Right renal pelvis (tissue), 4 donors: ENCODE measurements around the gene TIMP1. TPM values are rescaled to one million over a fixed set of nuclear protein-coding genes. Genes with fewer than 3 reads are reported as not detected.

Experiments used
- DNase-seq, 4 donors: peaks; one replicate each; pipeline ENCODE4 v3.0.0-alpha.2; 2013; ENCODE audit warnings: low read depth in 4 of 4, low spot score in 3 of 4, missing footprints in 1 of 4
- polyA plus RNA-seq, 4 donors: library from polyadenylated mRNA; unstranded; fragments of 120-200 nt; gene quantifications; one replicate each; pipeline ENCODE4 v1.2.1, GENCODE V29; 2013; ENCODE audit not compliant: insufficient read length in 4 of 4

TIMP1 gene
- polyA plus RNA-seq, 4 donors = 82.0 to 108 (median 93.4) TPM

GRCh38 chrX:47572773-47573340, 9.4 kb upstream of the TIMP1 start:
- DNase-seq = no peak

DNA sequence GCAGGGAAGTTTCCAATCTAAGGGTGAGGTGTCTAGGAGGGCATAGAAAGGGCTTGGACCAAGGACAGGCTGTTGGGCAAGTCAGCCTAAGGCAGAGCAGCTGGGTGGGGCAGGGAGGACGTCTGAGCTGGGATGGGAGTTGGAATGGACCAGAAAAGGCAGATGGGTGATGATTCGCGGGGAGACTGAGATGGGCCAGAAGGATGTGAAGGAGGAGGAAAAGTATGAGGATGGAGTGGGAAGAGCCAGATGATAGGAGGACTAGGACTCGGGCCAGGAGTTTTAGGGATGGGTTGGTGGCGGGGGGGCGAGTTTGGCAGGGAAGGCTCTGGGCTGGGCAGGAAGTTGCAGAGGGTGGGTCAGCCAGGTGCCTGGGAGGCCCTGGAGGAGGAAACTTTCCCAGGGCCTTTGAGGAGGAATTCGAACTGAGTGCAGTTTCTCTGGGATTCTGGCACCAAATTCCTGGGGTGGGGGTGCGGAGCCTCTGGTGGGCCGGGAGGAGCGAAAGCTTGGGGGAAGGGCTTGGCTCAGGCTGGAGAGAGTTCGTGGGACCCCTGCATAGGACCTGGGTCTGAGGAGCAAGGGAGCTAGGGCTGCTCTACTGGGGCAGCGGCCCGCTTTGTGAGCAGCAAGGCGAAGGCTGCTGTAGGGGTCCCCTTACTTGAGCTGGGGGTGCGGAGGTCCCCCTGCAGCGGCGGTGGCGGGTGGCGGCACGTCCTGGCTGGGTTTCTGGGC, 8.7 kb upstream of the TIMP1 start:
- DNase-seq = peak; percentile 38 to 60 (median 52)

DNA sequence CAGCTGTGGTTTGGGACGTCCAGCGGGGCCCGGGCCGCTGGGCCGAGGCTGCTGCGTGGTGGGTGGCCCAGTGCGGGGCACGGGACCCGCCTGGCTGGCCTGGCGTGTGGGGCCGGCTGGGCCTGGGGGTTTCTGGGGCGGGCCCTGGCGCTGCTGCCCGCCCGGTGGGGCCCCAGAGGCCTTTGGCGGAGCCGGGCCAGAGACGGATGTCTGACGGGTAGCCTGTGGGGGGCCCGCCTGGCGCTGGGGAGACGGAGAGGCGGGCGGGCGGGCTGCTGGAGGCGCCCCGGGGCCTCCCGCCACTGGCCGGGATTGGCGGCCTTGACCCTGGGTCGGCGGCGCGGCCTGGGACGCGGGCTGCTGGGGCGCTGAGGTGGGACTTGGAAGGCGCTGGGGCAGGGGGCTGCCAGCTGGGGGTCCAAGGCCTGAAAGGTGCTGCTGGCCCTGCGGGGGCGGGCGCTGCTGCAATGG, 8.1 kb upstream of the TIMP1 start:
- DNase-seq = no peak

DNA sequence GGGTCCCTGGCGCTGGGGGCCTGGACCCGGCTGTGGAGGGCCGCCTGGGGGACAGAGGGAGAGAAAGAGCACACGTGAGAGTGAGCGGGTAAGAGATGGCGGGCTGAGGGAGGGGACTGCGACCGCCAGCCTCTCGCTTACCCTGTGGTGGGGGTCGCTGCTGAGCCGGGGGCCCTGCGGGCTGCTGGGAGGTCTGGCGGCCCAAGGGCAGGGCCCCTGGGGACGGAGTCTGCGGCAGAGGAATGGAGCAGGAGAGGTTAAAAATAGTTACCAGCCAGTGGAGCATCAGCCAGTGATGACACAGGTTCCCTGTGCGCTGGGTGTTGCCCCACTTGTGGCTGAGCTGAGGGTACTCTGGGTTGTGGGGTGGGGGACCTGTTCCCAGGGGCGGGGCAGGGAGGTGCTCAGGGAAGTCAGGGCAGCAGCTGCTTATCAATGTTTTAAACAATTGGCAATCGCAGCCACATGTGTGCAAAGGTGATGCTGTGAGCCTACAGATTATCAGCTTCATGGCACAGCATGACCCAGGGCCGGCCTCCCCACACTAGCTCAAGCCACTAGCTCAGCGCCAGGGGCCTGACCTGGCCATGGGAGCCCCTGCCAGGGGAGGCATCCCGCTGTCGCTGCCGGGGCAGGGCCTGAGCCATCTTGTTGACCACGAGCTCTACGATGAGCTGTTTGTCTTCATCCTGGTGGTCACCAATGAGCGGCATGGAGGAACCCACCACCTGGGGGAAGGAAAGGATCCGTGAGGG, 7.5 kb upstream of the TIMP1 start:
- DNase-seq = no peak

- DNase-seq = no peak
Observed at GRCh38 chrX:47576021-47576898, 6.0 kb upstream of the TIMP1 start.

- no peak for DNase-seq
Observed at GRCh38 chrX:47577424-47577823, 4.8 kb upstream of the TIMP1 start.

DNA sequence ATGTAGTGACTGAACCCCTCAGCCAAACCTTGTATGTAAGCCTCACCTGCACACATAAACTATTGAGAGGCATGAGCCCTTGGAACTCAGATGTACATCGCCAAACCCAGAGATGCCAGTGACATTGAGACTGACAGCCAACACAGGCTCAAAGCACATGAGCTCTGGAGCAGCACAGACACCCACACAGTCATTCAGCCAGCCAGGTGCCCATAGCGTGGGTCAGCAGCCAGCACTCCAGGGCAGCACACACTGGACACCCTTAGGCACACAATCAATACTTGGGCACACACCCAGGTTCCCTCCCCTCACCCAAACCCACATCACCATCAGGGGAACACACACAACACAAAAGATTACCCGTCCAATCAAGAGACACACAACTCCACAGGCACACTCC, 4.3 kb upstream of the TIMP1 start:
- no peak for DNase-seq

GRCh38 chrX:47578692-47579091, 3.5 kb upstream of the TIMP1 start:
- DNase-seq = no peak

GRCh38 chrX:47579537-47579936, 2.7 kb upstream of the TIMP1 start:
- no peak for DNase-seq

DNA sequence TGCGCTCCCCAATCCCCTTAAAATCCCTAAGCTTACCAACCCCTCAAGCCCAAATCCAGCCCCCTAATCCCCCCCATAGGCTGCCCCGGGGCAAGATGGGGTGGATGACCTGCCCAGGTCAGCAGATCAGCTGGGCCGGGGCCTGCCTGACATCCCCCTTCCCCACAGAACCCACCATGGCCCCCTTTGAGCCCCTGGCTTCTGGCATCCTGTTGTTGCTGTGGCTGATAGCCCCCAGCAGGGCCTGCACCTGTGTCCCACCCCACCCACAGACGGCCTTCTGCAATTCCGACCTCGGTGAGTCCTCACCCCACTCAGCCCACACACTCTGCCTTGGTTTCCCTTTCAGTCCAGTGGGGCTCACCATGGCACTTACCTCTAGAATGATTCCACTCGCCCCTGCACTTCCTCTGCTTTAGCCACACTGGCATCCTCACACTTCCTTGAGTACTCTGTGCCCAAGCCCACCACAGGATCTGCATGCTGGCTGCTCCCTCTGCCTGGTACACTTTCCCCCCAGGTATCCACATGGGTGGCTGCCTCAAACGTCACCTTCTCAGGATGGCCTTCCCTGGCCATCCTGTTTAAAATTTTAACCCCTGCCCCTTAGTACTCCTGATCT, 1.1 kb downstream of the TIMP1 start:
- DNase-seq = no peak

DNA sequence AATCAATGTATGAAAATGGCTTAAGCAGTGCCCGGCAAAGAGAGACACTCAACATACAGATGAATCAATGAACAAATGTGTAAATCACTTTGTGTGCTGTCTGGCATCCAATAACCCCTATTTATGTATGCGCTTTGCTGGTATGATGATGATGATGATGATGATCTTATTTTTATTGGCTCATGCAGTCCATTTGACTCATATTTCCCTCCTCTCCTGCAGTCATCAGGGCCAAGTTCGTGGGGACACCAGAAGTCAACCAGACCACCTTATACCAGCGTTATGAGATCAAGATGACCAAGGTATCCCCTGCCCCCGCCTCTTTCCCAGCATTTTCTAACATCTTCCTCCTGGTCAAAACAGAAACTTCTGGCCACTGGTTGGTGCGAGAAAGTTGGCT, 2.5 kb downstream of the TIMP1 start:
- DNase-seq = no peak

GRCh38 chrX:47585273-47585672, 3.0 kb downstream of the TIMP1 start:
- no peak for DNase-seq

DNA sequence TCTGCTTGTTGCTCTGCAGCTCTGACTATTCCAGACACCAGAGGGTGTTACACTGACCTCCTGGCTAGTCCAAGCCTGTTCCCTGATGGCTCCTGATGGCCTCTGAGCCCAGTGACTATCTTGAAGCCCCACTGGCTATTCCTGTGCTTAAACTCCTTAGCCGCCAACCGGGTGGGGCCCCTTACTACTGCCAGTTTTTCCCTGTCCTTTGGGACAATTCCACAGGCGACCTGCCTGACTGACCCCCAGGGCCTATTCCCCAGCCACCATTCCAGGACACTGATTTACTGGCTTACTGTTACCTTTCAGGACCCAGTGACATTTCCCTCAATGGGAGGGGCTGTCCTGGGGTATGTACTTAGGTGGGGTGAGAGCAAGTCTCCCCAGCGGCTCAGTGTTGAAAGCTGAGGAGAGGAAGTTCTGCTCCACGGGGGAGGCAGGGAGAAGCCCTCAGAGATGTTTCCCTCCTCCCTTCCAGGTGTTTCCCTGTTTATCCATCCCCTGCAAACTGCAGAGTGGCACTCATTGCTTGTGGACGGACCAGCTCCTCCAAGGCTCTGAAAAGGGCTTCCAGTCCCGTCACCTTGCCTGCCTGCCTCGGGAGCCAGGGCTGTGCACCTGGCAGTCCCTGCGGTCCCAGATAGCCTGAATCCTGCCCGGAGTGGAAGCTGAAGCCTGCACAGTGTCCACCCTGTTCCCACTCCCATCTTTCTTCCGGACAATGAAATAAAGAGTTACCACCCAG, 4.0 kb downstream of the TIMP1 start:
- no peak for DNase-seq

DNA sequence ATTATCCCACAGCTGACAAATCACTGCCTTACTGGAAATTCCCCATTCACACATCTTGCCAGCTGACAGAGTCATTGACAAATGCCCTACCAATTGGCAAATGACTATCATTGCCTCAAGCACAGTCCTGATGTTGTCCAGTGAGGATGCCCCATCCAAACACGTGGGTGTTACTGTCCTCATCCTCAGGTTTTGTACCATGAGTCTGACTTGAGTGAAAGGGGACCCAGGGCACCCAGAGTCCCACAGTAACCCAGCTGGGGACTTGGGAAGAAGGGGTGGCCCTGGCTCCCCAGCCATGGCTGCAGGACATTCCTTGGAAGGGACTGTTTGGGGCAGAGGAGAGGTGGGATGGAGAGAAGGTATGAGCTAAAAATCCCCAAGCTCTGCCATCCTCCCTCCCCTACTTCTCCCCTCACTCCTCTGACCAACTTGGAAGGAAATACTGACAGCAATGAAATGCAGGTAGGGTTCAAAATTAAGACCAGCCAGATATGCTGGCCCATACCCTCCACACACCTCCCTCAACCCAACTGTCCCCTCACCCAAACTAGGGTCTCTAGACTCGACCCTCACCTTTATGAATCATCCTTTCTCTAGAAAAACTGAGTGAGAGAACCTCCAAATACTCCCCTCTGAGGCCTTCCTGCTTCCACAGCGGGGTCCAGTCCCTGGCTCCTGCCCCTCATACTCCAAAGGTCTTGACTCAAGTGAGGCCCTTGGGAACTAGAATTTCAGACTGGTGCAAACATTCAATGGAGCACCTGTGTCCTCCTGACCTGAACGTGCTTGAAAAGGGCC, 5.1 kb downstream of the TIMP1 start:
- DNase-seq = no peak

- DNase-seq = no peak
Observed at GRCh38 chrX:47587906-47588735, 5.9 kb downstream of the TIMP1 start.

DNA sequence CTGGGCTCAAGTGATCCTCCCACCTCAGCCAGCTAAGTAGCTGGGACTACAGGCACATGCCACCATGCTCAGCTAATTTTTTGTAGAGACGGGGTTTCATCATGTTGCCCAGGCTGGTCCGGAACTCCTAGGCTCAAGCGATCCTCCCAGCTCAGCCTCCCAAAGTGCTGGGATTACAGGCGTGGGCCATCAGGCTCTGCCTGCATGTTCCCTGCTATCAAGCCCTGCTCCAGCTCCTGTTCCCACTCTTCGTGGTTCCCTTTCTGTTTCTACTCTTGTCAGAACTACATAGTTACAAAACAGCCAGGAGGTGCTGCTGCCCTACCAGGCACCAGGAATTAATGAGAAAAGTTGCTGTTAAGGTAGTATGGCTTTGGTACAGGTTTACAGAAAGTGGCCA, 8.7 kb downstream of the TIMP1 start:
- DNase-seq = no peak

GRCh38 chrX:47593522-47593921, 11.3 kb downstream of the TIMP1 start:
- no peak for DNase-seq

DNA sequence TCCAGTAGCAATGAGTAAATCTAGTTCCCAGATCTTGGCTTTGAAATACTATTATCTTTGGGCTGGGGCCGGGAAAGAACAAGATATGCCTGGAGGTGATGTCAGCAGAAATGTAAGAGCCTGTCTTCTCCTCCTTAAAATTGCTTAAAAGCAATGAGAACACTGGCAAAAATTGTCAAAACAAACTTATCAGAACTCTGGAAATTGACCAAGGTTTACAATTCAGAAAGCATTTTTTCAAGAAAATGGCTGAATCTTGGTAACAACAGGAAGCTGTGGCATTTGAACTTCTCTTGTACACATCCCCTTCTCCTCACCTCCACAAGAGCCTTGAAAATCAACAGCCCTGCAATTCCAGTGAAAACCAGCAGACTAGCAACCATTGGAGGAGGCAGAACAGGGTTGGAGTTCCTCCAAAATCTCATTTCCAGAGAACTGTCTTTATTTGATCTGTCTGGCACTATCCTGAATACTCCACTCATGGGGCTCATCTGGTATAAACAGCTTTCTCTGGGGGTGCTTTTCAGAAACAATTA, 13.5 kb downstream of the TIMP1 start:
- no peak for DNase-seq
